GM23338 (cell line): Measurements from ENCODE around the gene RIIAD1.

Experiments
- CREB1 ChIP-seq: fragments of 250-450 bp; sonication (Bioruptor Pico); IDR thresholded peaks from 2 replicates; pipeline ENCODE4 v1.5.0; 2020; ENCODE audit warnings: low read depth, mild to moderate bottlenecking, moderate library complexity
- CTCF ChIP-seq, 2 experiments: fragments of 200-600 bp in 1 of 2; sonication (generic) in 1 of 2; conservative IDR thresholded peaks; 2 replicates each; pipeline versions ENCODE4 v1.5.1 to v1.6.1; 2016 to 2017; ENCODE audit warnings: antibody characterized with exemption in 2 of 2, low read depth in 2 of 2, mild to moderate bottlenecking in 2 of 2, moderate library complexity in 1 of 2
- ETS1 ChIP-seq: IDR thresholded peaks from 2 replicates; pipeline ENCODE4 v1.6.1; 2016; ENCODE audit warnings: antibody characterized with exemption
- EZH2 ChIP-seq: fragments of 200-600 bp; sonication (generic); IDR thresholded peaks from one replicate; pipeline ENCODE4 v1.8.0; 2017; ENCODE audit warnings: antibody characterized with exemption, mild to moderate bottlenecking, low read depth; ENCODE audit not compliant: unreplicated experiment
- JUNB ChIP-seq: IDR thresholded peaks from one replicate; pipeline ENCODE4 v1.6.1; 2016; ENCODE audit warnings: antibody characterized with exemption; ENCODE audit not compliant: unreplicated experiment
- POLR2AphosphoS5 ChIP-seq: IDR thresholded peaks from 2 replicates; pipeline ENCODE4 v1.6.1; 2016; ENCODE audit warnings: antibody characterized with exemption, low read depth
- ZNF331 ChIP-seq: fragments of 250-450 bp; sonication (Bioruptor Pico); IDR thresholded peaks from 2 replicates; pipeline ENCODE4 v1.5.0; 2020; ENCODE audit warnings: low read depth, mild to moderate bottlenecking, moderate library complexity
- TF ChIP-seq, protein P1 (sequence below): IDR thresholded peaks from one replicate; pipeline ENCODE4 v1.6.1; 2018; ENCODE audit warnings: antibody characterized with exemption; ENCODE audit not compliant: unreplicated experiment

DNA sequence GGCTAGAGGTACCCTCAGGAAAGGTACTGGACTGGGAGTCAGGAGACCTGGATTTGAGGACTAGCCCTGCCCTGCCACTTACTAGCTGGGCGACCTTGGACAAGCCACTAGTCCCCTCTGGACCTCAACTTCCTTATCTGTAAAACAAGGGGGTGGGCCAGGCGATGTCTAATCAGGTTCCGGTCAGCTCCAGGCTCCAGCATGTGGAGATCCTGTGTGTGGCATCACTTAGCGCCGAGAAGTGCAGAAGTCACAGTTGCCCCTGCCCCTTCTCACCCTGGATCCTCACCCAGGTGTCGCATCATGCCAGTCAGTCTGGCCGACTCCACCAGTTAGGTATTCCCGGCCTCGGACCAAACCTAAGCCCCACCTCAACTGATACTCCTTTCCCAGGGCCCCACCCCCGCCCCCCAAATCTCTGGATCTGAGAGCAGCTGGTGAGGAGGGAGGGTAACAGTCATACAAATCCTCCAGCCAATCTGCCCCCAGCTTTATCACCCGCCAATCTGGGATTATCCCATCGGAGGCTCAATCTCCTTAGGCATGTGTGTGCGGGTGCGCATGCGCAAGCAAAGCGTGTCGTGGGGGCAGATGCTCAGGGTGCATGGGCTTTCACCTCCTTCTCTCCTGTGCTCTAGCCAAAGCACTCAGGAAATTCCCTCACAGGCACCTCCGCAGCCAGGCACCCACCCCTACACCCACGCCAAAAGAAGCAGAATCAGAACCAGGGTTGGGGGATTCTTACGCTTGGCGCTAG lies 10.1 kb upstream of the RIIAD1 start:
- TF ChIP-seq CTCF (conservative IDR thresholded peaks at IDR 0.05; ENCODE audit: low read depth in 2 of 2) (no peak), EZH2 (no peak), ZNF331 (CRISPR knock-in tag) (no peak), ETS1 (no peak), POLR2AphosphoS5 (no peak), CREB1 (CRISPR knock-in tag) (no peak), JUNB (no peak)
- TF ChIP-seq, protein P1, sequence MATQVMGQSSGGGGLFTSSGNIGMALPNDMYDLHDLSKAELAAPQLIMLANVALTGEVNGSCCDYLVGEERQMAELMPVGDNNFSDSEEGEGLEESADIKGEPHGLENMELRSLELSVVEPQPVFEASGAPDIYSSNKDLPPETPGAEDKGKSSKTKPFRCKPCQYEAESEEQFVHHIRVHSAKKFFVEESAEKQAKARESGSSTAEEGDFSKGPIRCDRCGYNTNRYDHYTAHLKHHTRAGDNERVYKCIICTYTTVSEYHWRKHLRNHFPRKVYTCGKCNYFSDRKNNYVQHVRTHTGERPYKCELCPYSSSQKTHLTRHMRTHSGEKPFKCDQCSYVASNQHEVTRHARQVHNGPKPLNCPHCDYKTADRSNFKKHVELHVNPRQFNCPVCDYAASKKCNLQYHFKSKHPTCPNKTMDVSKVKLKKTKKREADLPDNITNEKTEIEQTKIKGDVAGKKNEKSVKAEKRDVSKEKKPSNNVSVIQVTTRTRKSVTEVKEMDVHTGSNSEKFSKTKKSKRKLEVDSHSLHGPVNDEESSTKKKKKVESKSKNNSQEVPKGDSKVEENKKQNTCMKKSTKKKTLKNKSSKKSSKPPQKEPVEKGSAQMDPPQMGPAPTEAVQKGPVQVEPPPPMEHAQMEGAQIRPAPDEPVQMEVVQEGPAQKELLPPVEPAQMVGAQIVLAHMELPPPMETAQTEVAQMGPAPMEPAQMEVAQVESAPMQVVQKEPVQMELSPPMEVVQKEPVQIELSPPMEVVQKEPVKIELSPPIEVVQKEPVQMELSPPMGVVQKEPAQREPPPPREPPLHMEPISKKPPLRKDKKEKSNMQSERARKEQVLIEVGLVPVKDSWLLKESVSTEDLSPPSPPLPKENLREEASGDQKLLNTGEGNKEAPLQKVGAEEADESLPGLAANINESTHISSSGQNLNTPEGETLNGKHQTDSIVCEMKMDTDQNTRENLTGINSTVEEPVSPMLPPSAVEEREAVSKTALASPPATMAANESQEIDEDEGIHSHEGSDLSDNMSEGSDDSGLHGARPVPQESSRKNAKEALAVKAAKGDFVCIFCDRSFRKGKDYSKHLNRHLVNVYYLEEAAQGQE, result no peak
